RPMI7951 (cell line): Measurements from ENCODE around the gene ZNF800. TPM values are rescaled to one million over a fixed set of nuclear protein-coding genes. Genes with fewer than 3 reads are reported as not detected.
"Not testable (repeated sequence)": the region's sequence is repeated elsewhere in the genome, so short reads cannot be mapped to it uniquely, and the experiment has no call there.

Source experiments
- DNase-seq: peaks from one replicate; pipeline ENCODE4 v3.0.0-alpha.2; 2012; ENCODE audit warnings: low read depth
- total RNA-seq: library from RNA; depleted of rRNA; stranded (reverse); fragments of >200 nt; shearing (Covaris generic); gene quantifications from 2 replicates; pipeline ENCODE4 v1.2.3, GENCODE V29; 2014; rRNA removed

Gene ZNF800
- 13.2 and 22.7 TPM in 2 replicates for total RNA-seq

DNA sequence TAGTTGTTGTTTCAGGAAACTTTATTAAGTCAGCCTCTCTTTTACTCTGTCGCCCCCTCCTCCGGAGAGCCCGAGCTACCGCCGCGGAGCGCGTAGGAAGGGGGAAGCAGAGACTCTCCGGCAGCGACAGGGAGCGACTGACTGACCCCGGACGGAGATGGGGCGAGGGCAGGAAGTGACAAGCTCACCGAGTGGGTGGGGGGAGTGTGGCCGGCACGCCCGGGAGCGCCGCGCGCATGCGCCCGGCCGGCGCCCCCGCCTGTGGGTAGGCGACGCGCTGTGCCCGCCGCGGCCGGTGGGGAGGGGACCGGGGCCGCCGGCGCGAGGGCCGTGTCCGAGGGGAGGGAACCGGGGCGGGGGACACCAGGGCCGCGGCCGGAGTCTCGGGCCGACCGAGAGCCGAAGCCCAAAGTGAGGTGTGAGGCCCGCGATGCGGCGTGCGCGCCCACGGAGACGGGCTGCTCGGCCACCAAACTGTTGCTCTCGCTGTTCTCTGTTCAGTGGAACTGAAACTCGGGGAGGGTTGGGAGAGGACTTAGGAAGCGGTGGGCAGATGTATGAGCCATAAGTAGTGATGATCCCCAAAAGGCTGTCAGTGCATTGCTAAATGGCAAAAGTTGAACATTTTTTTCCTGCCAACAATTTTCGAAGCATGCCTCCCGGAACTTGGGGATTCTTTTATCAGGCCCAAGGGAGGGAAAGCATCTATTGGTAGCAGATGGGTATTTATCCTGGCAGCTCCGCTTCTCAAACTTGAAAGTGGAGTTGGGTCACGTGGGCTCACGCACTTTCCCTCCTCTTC is at the start of gene ZNF800:
ZNF800 (minus strand) TSS at position 143 of the 802 bp plus-strand sequence. CDS start 1,151 bp downstream, outside the sequence.
- DNase-seq: peak; percentile 87

DNA sequence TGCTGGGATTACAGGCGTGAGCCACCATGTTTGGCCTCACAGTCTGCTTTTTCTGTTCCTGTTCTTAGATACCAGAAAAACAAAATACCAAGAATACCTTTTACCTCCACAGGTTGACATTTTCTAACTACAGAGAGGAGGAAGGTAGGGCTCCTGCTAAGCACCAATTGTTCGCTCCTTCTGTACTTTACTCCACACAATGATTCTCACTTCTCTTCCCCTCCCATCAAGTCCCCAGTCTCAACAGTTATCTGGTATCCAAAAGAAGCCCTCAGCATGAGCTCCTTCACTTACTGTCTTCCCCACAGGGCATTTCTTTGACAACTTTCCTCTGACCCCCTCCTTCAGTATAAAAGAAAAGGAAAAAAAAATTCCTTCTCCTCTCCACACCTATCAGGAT is 47.7 kb upstream of the ZNF800 start:
- no peak for DNase-seq

DNA sequence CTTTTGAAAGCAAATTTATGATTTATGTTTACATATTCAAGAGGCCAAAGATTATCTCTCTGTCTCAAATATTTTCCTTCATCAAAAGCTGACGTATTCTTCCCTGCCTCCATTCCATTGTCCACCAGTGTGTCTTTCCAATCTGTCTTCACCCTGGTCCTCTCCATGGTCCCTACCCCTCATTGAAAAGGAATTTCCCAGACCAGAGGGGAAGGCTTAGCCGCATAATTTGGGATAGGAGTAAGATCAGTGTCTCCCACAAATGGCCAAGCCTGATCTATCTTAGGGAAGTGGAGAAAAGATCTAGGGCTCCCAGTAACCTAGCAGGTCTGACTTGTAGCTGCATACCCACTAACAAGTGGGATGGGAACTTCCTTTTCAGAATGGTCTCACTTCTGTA is 46.3 kb upstream of the ZNF800 start:
- no peak for DNase-seq

GRCh38 chr7:127437837-127438236 is 45.3 kb upstream of the ZNF800 start:
- peak; percentile 47 for DNase-seq

GRCh38 chr7:127437241-127437640 is 44.7 kb upstream of the ZNF800 start:
- no peak for DNase-seq

- not testable (repeated sequence) for DNase-seq
These were observed 36.8 kb upstream of the ZNF800 start for GRCh38 chr7:127429281-127429680.

DNA sequence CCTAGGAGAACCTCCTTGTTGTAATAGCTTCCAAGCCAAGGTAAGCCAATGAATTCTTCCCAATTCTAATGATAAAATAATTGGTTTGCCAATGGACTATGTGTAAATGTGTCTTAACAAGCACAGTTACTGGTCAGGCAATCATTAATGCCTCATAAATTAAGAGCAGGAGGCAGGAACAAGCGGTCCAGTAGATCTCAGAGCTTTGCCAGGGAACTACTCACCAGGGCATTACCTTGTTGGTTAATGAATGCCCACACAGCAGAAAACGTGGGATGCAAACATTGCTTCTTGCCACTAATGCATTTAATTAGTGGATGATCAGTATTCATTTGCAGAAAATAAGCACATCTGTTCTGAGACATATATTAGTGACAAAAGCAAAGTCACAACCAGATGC is 26.7 kb upstream of the ZNF800 start:
- DNase-seq: no peak

- no peak for DNase-seq
These were observed 26.0 kb upstream of the ZNF800 start for GRCh38 chr7:127418459-127418858.

DNA sequence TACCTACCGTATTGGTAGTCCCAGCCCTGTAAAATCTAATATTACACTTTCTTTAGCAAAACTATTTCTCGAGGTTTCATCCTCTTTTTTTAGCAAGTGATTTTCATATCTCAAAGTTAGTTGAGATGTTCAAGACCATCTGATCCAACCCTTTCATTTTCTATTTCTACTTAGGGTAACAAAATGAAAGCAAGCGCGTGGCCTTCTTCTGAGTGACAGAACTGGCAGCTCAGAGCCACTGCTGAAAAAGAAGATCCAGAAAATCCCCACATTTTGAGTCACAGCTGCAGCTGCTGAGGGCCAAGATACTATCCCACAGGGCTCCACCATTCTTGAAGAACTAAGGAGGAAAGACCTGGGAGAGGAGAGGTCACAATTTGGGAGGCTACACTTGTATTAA is 24.8 kb upstream of the ZNF800 start:
- DNase-seq: no peak

- DNase-seq: no peak
These were observed 22.7 kb upstream of the ZNF800 start for GRCh38 chr7:127415060-127415742.

GRCh38 chr7:127413962-127414361 is 21.5 kb upstream of the ZNF800 start:
- no peak for DNase-seq

DNA sequence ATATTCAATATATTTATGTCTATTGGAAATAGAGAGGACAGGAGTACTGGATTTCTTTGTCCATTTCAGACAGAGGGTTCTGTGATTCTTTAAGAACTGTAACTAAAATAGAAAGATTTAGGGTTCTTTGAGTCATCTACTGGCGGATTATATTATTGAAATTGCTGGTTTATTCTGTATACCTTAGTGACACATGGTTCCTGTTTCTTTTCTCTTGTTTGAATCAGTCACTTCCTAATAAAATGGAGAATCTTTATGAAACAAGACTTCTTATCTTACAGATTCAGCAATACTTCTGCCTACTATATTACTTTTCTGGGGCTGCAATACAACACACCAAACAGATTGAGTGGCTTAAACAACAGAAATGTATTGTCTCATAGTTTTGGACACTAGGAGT is 20.8 kb upstream of the ZNF800 start:
- DNase-seq: no peak

DNA sequence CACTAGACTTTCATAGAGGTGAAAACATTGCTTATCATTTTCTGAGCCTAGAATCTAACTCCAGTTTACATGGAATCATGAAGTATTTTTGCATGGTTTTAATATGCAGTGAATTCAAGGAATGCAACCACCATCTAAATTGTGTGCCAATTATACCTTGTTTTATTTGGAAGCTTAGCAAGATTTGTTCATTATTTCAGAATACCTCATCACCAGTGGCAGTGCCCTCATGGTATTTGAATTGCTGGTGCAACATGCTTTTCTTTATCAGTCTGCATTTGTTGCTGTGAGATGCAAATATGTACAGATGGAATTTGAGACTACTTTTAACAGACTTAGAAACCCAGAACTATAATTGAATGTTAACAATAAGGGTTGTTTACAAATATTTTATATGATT is 18.7 kb upstream of the ZNF800 start:
- no peak for DNase-seq

- DNase-seq: peak; percentile 16
These were observed 17.1 kb upstream of the ZNF800 start for GRCh38 chr7:127409629-127410028.

DNA sequence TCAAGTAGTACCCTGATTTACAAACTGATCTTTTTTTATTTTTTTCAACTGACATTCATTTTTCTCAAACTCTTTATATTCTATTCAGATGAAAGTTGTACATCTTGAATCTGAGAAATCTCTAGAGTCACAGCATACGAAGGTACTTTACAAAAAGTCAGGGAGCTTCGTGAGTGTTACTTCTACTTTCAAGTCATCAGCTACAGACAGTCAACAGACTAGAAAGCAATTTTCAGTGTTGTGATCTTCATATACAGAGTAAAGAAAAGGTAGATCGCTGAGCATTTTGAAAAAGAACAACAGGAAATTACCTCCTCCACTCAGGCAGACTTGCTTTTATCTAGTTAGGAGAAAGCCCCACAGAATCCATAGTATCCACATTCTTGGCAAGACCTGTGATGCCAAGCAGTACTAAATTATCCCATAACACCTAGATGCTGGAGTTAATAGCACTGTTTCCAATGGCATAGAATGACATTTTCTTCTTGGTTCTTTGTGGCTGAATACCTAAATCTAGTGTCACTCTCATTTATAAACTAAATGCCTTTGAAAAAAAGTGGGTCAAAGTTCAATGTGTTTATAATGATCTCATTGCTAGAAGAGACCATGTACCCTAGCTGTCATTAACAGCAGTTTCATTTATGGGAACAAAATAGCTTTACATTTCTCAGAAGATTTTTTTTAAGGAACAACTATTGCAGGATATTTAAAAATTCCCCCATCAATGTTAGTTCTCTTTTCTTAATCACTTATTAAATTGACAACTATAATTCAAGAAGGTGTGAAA is 12.0 kb upstream of the ZNF800 start:
- DNase-seq: no peak

DNA sequence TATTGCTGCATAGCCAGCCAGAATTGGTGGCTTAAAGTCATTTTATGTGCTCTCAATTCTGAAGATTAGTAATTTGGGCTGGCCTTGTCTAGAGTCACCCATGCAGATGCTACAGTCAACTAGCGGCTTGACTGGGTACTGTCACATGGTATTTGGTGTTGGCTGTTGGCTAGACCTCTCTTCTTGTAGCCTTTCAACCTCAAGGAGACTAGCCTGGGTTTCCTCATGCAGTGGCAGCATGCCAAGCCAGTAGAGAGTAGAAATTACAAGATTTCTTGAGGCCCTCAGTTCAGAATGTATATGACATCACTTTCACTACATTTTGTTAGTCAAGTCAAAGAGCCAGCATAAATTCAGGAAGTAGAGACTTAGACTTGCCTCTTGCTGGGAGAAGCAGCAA is 3.7 kb upstream of the ZNF800 start:
- peak; percentile 21 for DNase-seq

GRCh38 chr7:127395104-127395503 is 2.6 kb upstream of the ZNF800 start:
- DNase-seq: not testable (repeated sequence)

GRCh38 chr7:127393368-127394058 is 1.0 kb upstream of the ZNF800 start:
- peak; percentile 36 for DNase-seq

DNA sequence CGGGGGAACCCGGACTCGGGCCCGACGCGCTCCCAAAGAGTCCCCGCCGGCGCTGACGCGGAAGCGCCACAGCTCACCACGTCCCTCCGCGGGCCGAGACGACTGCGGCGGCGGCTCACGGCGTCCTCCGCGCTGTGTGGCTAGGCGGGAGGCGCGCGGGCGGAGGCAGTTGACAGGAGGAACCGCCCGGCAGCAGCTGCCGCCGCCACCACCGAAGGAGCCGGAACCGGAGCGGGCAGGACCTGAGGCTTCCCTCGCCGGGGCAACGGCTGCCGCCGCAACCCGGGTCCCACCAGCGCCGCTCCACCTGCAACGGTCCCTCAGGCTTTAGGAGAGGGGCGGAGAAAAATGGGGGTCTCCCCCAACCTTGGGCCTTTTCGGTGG is 334 bp downstream of the ZNF800 start:
- DNase-seq: peak; percentile 67

- DNase-seq: peak; percentile 33
These were observed 822 bp downstream of the ZNF800 start for GRCh38 chr7:127391591-127392181.

- no peak for DNase-seq
These were observed 1.5 kb downstream of the ZNF800 start for GRCh38 chr7:127390817-127391590.
